GM03348 (cell line): Measurements from ENCODE around the gene TMCO1.
"Not testable (repeated sequence)": the region's sequence is repeated elsewhere in the genome, so short reads cannot be mapped to it uniquely, and the experiment has no call there.

ENCODE experiments used
- DNase-seq: peaks from one replicate; pipeline ENCODE4 v3.0.0; 2012; ENCODE audit warnings: low spot score

TMCO1 gene

DNA sequence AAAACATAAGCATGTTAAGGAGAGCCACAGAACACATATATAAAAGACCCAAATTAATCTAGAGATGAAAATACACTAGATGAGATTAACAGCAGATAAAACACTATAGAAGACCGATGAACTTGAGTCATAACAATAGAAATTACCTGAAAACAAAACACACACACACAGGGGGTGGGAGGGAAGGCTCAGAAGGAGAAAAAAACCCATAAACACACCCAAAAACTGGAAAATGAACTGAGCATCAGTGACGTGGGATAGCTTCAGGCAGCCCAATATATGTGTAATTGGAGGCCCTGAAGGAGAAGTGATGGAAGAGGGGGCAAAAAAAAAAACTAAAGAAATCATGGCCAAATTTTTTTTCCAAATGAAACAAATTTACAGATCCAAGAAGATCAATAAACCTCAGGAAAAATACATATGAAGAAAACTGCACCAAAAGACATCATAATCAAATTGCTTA is 81.7 kb downstream of the TMCO1 start:
- no peak for DNase-seq

DNA sequence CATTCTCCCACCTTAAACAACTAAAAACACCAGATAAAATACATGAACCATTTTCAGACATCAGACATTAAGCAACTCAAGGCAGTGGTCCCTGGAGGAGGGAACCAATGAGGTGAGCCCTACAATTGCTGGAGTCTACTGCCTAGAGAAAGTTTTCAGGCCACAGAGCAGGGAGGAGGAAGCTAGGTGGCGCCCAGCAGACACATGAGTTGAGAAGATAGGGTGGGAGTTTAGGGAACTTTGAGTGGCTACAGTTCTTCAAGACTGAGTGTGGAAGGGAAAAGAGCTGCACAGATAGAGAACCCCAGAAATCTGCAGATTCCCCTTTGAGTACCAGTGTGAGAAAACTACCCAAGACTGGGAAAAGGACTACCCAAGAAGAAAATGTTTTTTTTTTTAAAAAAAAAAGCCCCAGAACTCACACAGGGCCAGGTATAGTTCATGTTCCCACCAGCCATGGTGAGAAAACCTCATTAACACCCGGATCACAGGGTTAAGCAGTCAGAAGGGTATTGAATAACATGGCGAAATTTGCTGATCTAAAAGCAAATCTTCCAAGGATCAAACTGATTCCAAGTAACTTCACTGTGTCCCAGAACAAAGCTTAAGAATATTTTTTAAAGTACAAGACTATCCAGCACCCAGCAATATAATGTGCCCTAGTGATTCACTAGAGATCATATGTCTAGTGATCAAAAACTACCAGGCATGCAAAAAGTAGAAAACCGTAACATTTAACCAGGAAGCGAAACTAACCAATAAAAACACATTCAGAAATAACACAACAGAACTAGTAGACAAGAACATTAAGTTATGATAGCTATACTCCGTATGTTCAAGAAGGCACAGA is 82.3 kb downstream of the TMCO1 start:
- DNase-seq: no peak

DNA sequence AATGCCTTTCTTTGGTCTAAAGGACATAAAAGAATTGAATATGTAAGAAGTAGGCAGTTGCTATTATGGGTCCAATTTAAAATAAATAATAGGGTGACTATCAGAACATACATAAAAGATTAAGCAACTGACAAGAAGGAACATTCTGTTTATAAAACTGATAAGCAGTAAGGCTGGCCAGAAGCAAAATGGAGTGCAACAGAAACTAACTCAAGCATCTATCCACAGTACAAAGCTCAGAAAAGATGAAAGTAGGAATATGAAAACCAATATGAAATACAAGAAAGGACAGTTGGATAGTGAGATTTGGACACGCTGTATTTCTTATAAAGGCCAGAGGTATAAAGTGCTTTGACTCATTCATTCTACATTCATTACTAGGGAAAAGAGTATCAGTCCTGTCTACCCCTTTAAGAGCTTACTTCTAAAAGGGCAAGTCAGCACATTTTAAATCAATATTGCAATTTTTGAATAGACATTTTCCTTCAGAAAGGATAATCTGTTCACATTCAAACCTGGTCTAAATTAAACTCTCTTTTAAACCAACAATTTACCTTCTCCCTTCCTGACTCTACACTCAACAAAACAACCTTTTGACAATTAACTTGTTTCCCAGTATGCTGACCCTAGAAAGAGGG is 84.7 kb downstream of the TMCO1 start:
- DNase-seq: no peak

DNA sequence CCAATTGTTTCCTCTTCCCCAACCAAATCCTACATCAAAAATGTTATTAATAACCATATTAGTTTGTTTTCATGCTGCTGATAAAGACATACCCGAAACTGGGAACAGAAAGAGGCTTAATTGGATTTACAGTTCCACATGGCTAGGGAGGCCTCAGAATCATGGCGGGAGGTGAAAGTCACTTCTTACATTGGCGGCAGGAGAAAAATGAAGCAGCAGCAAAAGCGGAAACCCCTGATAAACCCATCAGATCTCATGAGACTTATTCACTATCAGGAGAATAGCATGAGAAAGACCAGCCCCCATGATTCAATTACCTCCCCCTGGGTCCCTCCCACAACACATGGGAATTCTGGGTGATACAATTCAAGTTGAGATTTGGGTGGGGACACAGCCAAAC is 87.9 kb downstream of the TMCO1 start:
- DNase-seq: not testable (repeated sequence)

DNA sequence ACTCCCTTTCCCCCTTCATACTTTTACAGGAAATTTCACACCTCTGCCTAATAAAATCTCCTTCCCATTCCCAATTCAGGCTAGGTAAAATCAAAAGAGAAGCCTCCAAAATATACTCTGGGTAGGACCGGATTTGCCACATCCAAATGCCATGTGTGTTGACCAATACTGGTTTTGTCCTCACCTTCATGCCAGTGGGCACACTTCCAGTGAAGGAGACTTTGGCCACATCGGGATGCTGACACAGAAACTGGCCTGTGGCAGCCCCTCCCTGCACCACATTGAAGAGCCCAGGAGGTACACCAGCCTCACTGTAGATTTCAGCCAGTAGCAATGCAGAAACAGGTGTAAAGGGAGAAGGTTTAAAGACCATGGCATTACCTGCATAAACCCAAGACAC is 88.4 kb downstream of the TMCO1 start:
- no peak for DNase-seq

DNA sequence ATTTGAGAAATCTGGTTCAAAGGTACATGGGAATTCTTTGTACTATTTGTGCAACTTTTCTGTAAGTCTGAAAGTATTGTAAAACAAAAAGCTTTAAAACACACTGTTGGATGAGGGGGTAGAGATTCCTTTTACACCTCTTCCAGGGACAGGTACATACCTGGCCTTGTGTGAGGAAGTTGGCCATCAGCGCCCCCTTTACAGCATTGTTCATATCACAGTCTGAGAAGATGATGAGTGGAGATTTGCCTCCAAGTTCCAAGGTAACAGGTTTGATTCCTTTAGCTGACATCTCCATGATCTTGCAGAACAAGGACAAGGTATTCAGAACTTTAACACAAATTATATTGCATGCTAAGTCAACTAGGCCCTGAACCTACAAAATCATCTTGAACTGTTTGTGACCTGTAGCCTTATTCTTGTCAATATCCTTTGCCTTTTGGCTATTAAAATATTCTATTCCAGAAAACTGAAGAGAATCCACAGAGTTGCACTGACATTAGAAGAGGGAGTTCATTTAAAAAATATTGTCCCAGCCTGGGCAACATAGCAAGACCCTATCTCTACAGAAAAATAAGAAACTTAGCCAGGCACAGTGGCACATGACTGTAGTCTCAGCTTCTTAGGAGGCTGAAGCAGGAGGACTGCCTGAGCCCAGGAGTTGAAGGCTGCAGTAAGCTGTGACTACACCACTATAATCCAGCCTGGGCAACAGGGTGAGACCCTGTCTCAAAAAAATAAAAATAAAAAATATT is 89.2 kb downstream of the TMCO1 start:
- DNase-seq: no peak

DNA sequence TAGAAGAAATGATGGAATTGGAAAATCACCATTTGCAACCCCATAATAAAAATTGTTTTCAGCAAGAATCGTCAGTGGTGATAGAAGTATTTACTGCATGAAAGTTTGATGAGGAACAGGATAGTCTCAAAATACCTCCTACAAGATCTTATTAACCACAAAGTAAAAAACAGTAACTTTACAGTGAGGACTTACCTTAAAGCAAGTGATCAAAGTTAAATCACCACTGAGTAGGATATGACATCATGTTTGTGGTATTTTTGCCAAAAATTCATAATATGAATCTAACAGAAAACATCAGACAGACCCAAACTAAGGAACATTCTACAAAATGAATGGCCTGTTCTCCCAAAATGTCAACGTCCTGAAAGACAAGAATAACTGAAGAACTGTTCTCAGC is 90.2 kb downstream of the TMCO1 start:
- DNase-seq: no peak
